GM06990 (cell line): ENCODE measurements around the gene TBC1D22A.

Experiments
- DNase-seq: peaks from one replicate; pipeline ENCODE4 v3.0.0-alpha.2; 2011; ENCODE audit not compliant: insufficient read length; ENCODE audit errors: extremely low read depth
- H3K27me3 ChIP-seq: replicated peaks from 2 replicates; pipeline ENCODE4 v1.6.0; 2011; ENCODE audit warnings: low read length; ENCODE audit not compliant: control insufficient read depth, insufficient read depth
- H3K36me3 ChIP-seq: 2 replicates; pipeline ENCODE4 v1.5.1; 2011; ENCODE audit warnings: low read length; ENCODE audit not compliant: control insufficient read depth, insufficient read depth
- H3K4me3 ChIP-seq: replicated peaks from 2 replicates; pipeline ENCODE4 v1.5.1; 2011; ENCODE audit warnings: low read depth, mild to moderate bottlenecking, control low read depth, low read length
- TF ChIP-seq, protein P1 (sequence below): IDR thresholded peaks from 2 replicates; pipeline ENCODE4 v1.5.1; 2011; ENCODE audit warnings: low read length, control low read depth, mild to moderate bottlenecking, inconsistent platforms; ENCODE audit not compliant: insufficient read depth, poor library complexity, severe bottlenecking

TBC1D22A gene

DNA sequence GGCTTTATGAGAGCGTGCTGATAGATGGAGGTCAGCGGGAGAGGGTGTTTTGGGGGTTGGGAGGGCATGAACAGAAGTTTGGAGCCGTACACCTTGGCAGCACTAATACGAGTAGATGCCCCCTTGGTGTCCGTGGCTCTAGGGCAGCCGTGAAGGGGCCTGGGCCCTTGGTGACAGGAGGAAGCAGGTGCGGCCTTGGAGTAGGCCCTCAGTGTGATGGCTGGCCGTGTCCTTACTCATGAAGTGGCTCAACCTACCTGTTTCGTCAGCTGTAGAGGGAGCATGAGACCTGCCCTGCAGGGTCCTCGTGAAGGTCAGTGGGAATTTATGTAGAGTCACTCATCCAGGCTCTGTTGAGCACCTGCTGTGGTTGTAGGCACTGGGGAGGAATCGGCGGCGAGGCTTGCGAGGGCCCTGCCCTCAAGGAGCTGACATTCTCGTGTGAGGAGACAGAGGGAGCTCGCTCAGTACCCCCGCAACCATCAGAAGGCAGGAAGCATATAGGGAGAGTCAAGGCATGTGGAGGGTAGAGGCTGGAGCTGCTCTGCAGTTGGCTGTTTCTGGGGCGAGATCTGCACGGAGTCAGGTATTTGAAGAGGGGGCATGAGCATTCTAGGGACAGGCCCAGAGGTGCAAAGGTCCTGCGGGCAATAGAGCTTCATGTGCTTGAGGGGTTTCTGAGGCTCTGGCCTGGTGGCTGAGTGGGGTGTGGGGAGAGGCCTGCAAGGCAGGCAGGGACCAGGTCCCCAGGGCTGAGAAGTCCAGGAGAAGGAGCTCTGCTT, 39.6 kb downstream of the TBC1D22A start:
- peaks cover 38% of the 10 kb centered on the region for H3K36me3 ChIP-seq
- TF ChIP-seq, protein P1, sequence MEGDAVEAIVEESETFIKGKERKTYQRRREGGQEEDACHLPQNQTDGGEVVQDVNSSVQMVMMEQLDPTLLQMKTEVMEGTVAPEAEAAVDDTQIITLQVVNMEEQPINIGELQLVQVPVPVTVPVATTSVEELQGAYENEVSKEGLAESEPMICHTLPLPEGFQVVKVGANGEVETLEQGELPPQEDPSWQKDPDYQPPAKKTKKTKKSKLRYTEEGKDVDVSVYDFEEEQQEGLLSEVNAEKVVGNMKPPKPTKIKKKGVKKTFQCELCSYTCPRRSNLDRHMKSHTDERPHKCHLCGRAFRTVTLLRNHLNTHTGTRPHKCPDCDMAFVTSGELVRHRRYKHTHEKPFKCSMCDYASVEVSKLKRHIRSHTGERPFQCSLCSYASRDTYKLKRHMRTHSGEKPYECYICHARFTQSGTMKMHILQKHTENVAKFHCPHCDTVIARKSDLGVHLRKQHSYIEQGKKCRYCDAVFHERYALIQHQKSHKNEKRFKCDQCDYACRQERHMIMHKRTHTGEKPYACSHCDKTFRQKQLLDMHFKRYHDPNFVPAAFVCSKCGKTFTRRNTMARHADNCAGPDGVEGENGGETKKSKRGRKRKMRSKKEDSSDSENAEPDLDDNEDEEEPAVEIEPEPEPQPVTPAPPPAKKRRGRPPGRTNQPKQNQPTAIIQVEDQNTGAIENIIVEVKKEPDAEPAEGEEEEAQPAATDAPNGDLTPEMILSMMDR: no peak

DNA sequence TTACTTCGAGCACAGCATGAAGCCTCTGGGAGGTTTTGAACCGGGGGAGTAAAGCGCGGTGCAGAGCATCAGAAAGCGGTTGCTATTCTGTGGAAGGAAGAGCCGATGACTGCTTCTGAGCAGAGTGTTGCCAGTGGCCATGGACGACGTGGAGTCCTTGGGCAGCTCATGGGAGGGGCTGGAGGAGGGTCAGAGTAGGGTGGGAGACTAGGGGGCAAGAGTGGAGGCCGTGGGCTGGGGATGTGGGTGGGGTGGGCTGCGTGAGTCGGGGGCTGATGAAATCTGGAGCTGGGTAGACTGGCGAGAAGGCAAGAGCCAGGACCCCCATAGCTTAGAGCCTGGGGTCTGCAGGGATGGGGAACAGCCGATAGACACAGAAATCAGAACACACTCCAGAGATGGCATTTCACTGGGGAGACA, 40.2 kb downstream of the TBC1D22A start:
- DNase-seq: no peak
- Histone ChIP-seq H3K27me3 (no peaks in the 10 kb centered on the region), H3K36me3 (peaks cover 39% of the 10 kb centered on the region), H3K4me3 (no peak overlapping the region)
- TF ChIP-seq, protein P1: no peak

More for the DNA sequence above, 39.6 kb downstream of the TBC1D22A start:
- Histone ChIP-seq H3K27me3 (no peaks in the 10 kb centered on the region), H3K4me3 (no peak overlapping the region)
- DNase-seq: no peak

DNA sequence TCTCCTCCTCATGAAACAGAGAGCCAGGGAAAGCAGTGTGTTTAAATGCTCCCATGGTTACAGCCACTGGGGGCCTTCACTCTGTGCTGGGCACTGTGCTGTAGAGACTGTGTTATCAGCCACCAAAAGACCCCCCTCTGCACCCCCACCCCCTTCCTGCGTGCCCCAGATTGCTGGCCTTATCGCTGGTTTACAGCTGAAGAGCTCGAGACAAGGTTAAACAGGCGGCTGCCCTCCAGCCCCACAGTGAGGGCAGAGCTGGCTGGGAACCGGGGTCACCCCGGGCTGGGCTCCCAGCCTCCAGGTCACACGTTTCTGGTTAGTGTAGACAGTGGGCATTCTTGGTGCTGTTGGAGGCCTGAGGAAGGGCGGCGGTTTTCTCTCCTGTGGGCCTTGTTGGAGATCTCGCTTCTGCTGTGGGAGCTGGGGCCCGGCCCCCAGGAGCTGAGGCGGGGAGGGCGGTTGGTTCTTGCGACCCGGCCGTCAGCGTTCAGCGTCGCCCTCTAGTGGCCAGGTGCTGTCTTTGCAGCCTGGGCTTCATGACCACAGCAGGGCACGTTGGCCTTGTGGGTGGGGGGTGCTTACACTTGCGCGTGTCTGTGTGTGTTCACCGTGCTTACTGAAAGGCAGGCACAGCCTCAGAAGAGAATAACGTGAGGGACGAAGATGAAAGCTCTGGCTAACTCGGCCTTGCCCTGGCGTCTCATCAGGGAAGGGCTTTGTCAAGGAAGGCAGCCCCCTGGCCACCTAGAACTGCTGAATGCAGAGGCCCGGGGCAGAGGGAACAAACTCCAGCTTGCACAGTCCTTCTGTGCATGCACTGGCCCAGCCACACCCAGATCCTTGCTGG, 40.8 kb downstream of the TBC1D22A start:
- peak; percentile 72 for DNase-seq
- Histone ChIP-seq H3K36me3 (peaks cover 38% of the 10 kb centered on the region), H3K4me3 (no peak overlapping the region), H3K27me3 (no peaks in the 10 kb centered on the region)
- TF ChIP-seq, protein P1: peak; percentile 98

DNA sequence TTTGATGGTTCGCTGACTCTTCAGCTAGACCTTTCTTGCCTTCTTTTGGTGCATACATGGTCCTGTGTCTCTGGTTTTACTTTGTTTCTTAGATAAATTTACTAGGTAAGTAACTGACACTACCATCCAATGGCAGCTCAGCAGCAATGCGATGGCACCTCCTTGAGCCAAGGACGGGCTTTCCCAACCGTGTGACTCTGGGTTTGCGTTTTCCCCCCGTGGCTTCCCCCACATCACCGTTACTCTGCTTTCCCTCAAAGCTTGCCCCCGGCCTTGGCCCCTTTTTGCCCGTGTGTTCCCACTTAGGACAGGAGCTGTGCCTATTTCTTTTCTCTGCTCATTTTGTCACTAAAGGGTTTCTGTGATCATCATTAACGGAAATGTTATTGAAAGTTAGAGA, 41.5 kb downstream of the TBC1D22A start:
- DNase-seq: no peak
- no peaks in the 10 kb centered on the region for H3K27me3 ChIP-seq
- no peak overlapping the region for H3K4me3 ChIP-seq
- TF ChIP-seq, protein P1: no peak
- peaks cover 33% of the 10 kb centered on the region for H3K36me3 ChIP-seq

DNA sequence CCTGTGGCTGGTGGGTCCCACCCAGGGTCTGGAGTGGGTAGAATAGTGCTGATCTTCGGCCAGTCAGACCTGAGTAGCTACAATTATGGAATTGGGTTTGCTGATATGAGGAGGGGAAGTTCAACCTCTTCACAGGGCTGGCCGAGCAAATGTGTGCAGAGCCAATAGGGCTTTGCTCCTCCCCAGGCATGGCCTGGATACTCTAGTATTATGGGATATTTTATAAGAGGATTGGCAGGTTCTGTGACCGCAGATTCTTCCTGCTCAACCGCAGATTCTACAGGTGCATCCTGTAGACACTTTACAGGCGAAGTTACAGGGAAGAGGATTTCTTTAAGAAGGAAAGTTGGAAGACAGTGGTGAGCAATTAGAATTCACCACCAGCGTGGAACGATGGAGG, 44.3 kb downstream of the TBC1D22A start:
- no peak for DNase-seq
- Histone ChIP-seq H3K36me3 (peaks cover 28% of the 10 kb centered on the region), H3K4me3 (no peak overlapping the region), H3K27me3 (no peaks in the 10 kb centered on the region)
- TF ChIP-seq, protein P1: no peak
